Activated CD4-positive, alpha-beta T cell treated with anti-CD3 and anti-CD28 coated beads for 1 hour (primary cell): ENCODE measurements around the gene NMNAT3.

ENCODE experiments used
- DNase-seq: peaks from one replicate; pipeline ENCODE4 v3.0.0-alpha.2; 2020

Gene NMNAT3

DNA sequence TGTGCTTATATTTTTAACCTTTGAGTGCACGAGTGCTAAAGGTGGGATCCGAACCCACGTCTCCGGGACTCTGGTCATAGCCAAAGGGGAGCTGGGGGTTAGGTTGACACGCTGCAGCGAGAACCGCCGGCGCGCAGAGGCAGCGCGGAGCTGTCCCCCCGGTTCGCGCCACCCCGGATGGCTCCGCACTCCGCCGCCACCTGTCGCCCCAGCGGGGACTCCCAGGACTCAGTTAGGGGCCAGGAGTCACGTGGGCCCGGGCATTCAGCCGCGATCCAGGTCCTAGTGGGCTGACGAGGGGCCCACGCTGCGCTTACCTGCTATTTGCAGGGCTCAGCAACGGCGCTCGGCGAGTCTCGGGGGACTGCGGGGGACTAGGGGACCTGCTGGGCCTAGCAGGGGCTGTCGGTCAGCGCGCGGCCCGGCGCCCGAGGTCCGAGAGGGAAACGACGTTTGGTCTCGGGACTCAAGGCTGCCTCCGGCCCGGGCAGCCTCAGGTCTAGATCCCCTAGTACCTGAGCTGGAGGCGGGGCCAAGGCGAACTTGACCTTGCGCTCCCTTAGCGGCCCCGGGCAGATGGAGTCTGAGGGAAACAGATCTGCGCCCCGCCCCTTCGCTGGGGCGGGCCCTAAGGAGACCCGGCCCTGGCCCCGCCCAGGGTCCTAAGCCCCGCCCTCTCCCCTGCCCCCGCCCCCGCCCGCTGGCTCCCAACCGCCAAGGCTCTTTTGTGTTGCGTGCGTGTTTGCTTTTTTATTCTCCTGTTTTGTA is at the start of gene NMNAT3:
Gene NMNAT3 (minus strand): TSS at position 585 of the 768 bp plus-strand sequence. CDS start 50,248 bp downstream, outside the sequence.
- peak; percentile 69 for DNase-seq

DNA sequence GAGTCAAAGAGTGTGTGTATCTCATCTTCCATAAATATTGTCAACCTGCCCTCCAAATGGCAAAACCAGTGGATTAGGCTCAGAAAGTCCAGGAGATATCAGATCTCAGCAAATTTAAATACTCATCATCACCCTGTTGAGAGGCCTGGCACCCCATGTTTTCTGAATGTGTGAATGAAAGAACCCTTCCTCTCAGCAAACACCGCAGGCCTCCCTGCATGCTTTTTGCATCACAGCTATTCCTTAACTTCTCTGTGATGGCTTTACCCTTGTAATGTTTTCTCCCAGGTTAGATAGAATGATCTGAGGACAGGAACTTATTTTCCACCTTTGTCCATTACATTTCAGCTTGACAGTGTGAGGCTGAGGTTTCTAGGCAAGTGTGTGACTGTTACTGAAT is 43.6 kb upstream of the NMNAT3 start:
- no peak for DNase-seq

DNA sequence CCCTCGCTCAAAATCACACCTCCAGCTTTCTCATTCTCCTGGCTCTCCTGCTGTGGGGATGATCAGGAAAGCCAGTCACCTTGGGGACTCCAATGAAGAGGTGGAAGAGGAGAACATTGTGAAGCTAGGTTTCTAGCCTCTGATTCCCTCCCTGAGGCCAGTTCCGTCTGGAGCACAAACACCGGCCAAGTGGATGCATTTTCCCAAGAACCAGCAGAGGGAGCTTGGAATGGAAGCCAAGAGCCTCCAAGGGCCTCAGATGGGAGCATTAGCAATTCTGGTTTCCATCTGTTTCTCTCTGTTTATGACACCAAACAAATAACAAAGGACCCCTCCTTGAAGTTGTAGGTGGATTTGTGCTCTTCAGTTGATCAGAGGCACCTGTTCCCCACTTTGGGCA is 40.6 kb upstream of the NMNAT3 start:
- no peak for DNase-seq

DNA sequence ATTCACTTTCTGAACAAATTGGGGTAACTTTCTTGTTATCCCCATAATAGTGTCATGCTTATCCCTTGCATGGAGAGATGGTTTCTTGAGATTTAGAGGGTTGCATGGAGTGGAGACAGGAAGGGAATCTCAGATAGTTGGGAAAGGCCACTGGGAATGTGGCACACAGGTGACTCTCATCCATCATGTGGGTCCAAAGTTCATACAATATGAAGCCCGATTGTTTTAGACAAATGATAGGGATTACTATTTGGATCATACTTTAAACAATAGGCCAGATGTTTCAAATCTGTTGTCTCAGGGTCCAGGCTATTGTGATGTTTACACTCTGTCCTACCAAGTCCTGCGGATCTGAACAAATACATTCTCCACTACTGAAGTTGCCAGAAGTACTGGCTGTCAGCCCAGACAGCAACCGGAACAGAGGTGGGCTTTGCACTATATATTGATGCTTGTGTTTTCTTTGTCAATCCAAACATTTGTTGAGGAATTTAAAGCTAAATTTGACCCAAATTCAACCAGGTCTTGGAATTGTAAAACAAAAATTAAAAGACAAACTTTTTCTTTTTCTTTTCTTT is 39.2 kb upstream of the NMNAT3 start:
- no peak for DNase-seq

DNA sequence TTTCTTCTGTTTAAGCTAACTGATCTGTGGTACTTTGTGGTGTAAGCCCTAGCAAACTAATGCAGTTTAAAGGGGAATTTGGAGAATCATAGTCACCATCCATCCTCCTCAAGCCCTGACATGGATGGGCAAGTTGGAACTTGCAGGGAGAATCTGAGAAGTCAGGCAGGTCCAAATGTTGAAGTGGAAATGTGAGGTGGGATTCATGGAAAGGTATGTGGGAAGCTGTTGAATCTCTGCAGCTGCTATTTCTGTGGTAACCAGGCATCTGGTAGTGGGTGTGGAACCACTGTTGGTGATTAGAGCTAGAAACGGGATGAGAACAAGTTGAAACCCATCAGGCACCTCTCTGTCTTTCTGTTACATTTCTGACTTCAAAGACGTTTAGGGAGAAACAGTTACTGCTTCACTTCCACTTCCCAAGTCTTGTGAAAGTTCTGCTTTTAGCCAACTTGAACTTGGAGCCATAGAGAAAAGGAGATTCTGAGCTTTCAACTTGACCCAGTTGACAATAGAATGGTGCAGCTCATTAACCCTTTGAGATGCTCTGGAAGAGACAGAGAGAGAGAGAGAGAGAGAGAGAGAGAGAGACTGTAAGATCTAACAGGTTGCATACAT is 38.1 kb upstream of the NMNAT3 start:
- no peak for DNase-seq

DNA sequence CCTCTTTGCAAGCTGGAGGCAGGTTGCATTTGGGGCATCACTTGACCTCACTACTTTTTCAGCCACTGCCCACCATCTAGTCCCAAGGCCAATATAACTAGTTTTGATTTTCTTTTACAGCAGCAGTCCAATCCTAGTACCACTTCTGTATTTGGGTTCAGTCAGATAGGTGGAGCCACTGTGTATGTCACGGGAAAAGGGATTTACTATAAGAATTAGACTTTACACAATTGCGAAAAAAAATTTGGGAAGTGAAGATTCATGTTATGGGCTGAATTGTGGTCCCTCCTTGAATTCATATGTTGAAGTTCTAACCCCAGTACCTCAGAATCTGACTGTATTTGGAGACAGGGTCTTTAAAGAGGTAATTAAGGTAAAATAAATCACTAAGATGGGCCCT is 37.4 kb upstream of the NMNAT3 start:
- DNase-seq = no peak

DNA sequence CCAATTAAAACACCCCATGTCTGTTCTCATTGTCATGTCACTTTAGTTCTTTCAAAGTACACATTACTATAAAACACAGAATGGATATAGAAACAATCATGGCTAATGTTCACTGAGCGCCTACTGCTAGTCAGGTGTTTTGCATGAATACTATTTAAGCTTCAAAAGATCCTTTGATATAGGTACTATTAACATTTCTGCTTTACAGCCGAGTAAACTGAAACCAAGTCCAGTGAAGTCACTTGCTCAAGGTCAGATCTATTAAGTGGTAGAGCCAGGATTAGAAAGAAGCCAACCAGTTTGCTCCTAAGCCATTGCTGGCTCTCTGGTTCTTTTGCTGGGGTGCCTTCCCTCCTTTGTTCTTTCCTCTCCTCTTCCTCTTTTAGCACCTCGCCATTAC is 32.4 kb upstream of the NMNAT3 start:
- DNase-seq = no peak

DNA sequence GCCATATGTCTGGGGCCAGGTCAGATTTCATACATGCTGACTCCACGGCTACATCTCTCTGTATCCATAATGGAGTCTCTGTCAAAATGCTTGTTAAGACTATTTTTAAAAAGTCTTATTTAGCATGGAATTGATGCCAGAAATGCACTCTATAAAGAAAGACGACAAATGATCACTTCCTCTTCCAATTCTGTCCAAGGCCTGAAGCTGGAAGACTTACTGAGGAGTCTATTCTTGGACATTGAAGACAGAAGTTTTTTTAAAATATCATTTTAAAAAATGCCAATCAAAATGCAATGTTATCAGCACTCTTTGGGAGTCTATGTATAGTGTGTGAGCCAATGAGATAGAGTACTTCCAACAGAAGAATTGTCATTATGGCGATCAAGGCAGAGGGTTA is 27.9 kb upstream of the NMNAT3 start:
- no peak for DNase-seq

DNA sequence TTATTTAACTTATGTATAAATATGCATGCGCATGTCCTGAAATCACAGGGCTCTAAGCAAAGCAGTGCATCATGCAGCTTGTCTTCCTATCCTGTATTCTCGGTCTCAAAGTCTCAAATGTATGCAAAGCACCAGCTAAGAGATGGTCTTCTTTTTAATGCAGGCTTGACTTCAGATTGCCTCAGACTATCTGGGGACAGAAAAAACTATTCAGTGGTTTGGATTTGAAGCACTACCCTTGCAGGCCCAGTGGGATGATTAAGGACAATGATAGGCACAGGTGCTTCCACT is 18.5 kb upstream of the NMNAT3 start:
- no peak for DNase-seq

DNA sequence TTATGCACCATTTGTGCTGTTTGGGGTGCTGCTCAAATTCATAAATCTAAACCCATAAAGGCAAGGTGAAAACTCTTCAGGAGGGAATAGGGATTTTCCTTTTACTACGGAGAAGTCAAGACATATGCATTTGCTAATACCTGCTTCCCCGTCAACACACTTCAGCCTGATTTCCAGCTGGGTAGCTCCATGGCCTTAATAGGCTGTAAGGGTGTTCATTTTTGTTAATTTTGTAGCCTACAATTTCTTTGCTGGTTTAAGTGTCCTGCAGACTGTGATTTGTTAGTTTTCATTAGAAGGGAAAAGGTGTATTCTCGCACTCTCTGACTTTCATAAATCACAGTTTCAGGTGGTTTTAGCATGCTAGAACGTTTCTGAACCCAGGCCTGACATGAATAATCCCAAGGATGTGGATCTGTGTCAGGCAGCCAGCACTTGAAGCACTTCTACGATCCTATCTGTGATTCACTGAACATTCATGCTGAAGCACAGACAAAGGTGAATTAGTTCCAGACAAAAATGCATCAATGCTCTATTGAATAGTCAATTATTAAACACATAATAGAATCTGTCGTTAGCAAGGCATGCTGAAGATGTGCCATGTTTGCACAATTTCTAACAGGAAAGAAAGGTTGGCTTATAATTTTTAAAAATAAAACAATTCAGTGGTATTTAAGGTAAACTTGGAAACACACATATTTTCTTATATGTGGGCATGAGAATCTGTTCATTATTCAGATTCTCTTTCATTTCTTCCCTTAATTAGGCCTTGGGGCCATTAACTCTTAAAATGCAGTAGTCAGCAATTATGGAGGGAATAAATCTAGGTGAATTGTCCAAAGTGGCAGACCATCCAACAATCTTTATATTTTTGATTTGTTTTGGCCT is 17.9 kb upstream of the NMNAT3 start:
- no peak for DNase-seq

DNA sequence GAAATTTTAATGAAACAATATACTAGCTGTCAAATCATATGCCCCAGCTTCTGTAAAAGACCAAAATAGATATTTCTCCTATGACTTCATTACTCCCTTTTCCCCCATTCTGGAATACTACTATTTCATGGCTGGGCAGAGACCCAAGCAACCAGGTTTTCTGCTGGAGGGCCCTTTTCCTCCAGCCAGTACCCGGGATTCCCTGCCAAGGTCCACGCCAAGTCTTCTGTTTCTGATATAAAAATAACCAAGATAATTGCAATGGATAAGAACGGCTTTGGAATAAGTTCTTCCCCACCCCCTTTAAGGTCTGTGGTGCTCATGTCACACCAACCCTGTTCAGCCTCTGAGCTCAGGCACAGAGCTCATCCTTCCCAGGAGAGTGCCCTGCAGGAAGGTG is 17.2 kb upstream of the NMNAT3 start:
- no peak for DNase-seq

DNA sequence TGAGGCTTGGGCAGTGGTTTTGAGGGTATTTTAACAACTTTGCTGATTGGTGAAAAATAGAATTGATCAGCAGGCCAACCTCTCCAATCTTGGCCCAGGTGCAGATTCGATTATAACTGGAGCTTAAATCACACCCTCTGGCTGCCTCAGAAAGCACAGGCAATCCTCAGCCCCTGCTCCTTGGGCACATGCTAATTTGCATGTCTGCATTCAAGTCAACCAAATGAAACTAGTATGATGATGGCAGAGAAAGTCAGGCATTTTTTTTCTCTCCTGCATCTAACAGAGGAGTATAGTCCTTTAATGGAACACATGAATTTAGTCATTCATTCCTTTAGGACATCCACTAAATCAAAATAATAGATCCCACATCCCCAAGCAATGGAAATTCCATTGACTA is 16.8 kb upstream of the NMNAT3 start:
- no peak for DNase-seq

DNA sequence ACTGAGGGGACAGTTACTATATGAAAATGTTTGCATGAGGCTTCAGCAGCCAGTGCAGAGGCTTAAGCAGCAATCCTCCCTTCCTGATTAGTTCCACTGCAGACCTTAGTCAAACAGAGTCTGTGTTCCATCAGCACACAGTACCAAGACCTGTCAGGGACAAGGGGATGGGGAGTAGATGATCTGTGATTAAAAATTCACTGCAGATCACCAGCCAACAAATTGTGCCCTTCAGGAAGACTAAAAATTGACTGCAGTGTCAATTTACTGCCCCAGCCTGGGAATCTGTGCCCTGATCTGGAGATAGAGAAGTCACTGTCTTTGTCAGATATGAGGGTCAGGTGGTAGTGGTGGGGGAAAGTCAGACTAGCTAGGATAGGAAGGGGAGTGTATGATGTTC is 13.8 kb upstream of the NMNAT3 start:
- DNase-seq = no peak

DNA sequence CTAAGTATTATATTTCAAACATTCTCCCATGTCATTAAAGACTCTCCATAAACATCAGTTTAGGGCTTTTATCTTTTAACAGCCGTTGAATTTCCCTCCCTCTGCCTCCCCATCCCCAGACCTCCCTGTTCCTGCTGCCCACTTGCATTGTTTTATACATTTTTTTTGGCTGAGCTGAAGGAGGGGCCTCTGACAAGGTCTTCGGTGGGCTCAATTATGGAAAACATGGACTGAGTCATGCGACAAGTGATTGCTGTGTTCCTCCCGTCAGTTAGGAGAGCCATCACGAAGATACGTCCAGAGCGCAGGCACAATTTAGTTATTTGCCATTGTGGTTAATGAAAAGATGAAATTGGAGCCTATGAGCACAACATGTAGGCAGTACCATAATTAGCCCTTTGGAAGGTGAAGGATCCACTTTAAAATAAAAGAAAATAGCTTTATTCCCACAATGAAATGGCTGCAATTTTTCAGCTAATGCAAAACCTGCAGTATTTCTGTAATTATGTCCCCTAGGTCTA is 12.0 kb upstream of the NMNAT3 start:
- no peak for DNase-seq

DNA sequence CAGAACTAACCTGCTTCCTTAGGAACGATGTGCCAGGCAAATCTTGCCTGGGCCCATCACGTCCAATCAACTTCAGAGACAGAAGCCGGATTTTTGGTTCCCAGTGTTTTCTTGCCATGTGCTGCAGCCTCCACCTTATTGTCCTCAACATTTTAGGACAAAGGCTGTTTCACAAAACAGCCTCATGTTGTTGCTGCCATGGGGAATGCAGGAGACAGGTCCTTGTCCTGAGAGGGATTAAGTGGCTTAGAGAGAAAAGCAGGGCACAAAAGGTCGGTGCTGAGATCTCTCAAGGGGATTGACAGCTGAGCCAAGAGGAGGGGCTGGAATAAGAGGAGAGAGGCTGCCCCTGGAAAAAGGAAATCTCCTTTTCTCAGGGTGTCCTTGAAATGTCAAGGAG is 11.3 kb upstream of the NMNAT3 start:
- DNase-seq = no peak

DNA sequence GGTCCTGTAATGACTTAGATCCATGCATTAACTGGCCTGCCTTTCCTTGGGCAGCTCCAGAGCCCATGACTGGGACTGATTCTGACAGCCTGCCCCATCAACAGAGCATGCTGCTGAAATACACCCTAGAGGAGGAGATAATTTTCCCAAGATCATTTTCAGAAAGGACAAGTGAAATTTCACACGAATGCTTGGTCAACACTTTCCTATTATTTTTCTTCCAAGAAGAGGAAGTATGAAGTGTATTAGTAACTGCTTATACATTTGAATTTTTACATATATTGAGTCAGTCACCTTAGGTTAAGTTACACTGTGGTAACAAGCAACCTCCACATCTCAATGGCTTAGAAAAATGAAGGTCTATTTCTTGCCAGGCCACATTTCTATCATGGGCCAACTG is 9.7 kb upstream of the NMNAT3 start:
- no peak for DNase-seq

DNA sequence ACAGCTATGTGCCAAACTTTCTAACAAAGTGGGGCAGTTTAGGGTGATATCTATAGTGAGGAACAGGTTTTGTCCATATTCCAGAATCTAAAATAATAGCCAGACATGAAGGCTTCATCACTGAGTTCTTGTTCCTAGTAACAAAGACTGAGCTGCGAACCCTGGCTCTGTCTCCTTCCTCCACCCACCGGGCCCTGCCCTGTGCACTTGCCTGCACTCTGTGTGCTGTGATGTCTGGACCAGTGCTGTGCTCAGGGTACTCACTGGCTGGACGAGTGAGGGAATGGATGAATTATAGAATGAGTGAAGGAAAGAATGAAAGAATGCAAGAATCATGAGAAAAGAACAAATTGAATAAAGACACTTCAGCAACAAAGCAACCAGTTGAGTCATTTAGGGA is 8.9 kb upstream of the NMNAT3 start:
- DNase-seq = no peak

DNA sequence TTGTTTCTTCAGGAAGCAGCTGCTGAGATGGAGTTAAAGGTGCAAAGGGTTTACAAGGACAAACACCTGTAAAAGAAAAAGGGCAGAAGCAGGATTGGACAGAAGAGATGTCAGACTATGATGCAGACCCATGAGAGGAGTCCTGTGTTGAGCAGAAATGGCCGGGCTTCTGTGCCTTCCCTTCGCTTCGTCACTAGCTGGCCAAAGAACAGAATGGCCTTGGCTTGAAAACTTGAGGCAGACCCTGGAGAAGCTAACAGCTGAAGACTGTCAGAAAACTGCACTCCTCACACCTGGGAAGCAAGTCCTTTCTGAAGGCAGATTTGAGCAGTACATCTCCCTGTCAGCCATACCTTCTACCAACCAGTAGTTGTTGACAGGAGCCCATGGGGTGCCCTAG is 8.4 kb upstream of the NMNAT3 start:
- no peak for DNase-seq

DNA sequence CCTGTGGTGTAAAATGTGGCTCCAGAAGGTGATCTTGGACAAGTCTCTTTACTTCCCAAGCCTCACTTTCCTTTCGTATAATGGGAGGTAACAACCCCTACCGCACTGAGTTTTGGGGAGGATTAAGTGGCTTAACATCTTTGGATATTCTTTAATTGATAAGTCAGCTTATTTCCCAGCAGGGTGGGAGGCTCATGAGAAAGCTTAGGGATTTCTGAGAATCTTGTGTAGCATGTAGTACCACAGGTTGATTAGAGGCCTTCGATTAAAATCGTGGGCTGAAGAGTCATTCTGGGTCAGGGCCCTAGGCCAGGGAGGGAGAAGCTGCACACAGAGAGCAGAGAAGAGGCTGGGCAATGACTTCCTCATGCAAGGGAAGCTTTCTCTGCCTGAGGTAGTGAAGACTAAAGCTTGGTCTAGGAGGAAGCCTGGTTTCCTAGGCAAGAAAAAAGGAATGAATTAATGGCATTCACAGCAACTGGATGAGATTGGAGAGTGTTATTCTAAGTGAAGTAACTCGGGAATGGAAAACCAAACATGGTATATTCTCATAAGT is 1.5 kb upstream of the NMNAT3 start:
- DNase-seq = no peak

DNA sequence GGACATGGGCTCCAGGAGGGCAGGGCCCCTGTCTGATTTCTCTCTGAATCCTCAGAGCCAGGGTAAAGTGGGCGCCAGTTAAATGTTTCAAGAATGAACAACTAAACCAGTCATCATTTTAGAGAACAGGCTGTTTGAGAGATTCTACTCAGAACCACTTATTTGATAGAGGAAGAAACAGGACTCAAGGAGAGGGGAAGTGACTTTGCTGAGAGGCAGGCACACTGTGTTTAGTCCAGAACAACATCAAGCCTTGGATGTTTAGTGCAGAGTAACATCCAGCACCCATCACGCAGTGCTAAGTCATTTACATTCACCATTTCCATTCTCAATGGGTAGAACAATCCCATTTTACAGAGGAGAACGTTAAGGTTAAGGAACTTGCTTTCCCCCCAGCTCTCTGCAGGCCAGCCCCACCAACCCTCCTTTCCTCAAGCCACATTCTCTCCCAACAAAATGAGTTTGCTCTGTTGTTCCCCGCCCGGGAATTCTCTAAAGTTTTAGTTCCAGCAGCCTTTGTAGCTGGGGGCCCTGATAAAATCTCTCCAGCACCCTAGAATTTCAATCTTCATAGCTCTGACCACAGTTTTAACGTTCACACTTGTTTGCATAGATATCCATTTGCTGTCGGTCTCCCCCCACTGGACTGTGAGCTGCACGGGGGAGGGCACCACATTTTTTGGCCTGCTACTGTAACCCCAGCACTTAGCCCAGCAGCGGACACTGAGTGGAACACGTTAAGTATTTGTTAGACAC is 962 bp downstream of the NMNAT3 start:
- DNase-seq = no peak

DNA sequence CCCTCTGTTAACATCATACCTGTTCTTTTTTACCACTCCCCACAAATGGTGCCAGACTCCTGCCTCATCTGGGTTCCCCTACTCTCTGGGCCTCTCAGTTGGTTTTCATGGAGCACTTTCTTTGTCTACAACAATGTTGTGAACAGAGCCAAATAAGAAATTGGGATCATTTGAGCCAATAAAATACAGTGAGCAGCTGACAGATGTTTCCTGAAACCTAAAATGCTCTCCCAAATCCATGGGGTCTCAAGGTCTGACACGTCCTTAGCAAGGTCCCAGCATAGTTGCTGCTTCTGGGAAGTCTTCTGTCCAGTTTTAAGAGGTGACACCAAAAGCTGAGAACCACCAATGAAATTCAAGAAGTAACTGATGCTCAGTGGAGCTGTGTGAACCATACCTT is 1.7 kb downstream of the NMNAT3 start:
- DNase-seq = no peak

DNA sequence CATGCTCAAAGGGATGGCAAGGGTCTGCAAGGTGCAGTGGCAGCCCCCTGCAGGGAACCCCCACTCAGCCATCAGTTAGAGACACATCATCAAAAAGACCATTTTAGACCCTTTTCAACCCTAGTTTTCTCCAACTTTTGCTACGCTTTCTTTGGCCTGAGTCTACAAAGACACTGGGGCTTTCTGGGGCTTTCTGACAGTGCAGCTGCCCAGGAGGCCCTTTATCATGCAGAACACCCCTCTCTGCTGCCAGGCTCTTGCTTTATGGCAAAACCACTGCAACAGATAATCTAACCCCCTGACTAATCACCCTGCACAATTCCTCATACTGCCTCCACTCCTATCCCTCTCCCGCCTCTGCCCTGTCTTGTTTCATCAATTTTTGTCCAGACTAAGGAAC is 2.4 kb downstream of the NMNAT3 start:
- no peak for DNase-seq
